Breast epithelium (tissue), 4 donors: ENCODE data around the gene LCLAT1. TPM values are rescaled to one million over a fixed set of nuclear protein-coding genes. Genes with fewer than 3 reads are reported as not detected.

Experiments
- DNase-seq, 2 donors: peaks; one replicate each; pipeline ENCODE4 v3.0.0-alpha.2; 2019; ENCODE audit warnings: low spot score in 2 of 2
- H3K27ac ChIP-seq, 2 donors: fragments of 200-600 bp; sonication (generic) in 1 of 2; one replicate each; pipeline ENCODE4 v1.5.1; 2016 to 2019; ENCODE audit warnings: mild to moderate bottlenecking in 1 of 2
- H3K27me3 ChIP-seq, 2 donors: fragments of 200-600 bp; sonication (generic) in 1 of 2; one replicate each; pipeline versions ENCODE4 v1.5.1 to v1.6.0; 2017 to 2019; ENCODE audit warnings: control low read depth in 1 of 2, mild to moderate bottlenecking in 1 of 2
- H3K36me3 ChIP-seq: fragments of 200-600 bp; one replicate; pipeline ENCODE4 v1.5.1; 2019
- H3K4me1 ChIP-seq, 2 donors: fragments of 200-600 bp; sonication (generic); one replicate each; pipeline ENCODE4 v1.5.1; 2016 to 2019; ENCODE audit warnings: control low read depth in 1 of 2
- H3K4me3 ChIP-seq, 3 donors: fragments of 200-600 bp; sonication (generic); 1 replicate in 2 of 3; 2 replicates in 1 of 3; pipeline ENCODE4 v1.5.1; 2016 to 2019; ENCODE audit warnings: mild to moderate bottlenecking in 3 of 3, moderate library complexity in 2 of 3
- H3K9me3 ChIP-seq, 2 donors: fragments of 200-600 bp; sonication (generic) in 1 of 2; one replicate each; pipeline ENCODE4 v1.5.1; 2016 to 2019; ENCODE audit warnings: control low read depth in 1 of 2
- POLR2A ChIP-seq: fragments of 450-650 bp; IDR thresholded peaks from one replicate; pipeline ENCODE4 v1.6.1; 2016; ENCODE audit warnings: antibody characterized with exemption, mild to moderate bottlenecking, moderate library complexity
- POLR2AphosphoS5 ChIP-seq, 3 donors: sonication (generic); formaldehyde crosslinking; IDR thresholded peaks; one replicate each; pipeline ENCODE4 v1.6.1; 2017; ENCODE audit warnings: antibody characterized with exemption in 3 of 3
- intact Hi-C: fragments of 100-400 bp; cut with DNase I; formaldehyde crosslinking; loops from one replicate; pipeline ENCODE4 v1.15.1; 2023; ENCODE audit warnings: low total_unique reads
- total RNA-seq, 3 donors: library from RNA; depleted of rRNA; stranded (reverse); fragments of >200 nt; gene quantifications; one replicate each; pipeline ENCODE4 v1.1.0, GENCODE V29; 2016
- TF ChIP-seq, protein P1 (sequence below), 3 donors: fragments of 450-650 bp; IDR thresholded peaks; one replicate each; pipeline ENCODE4 v1.5.1; 2016 to 2017; ENCODE audit warnings: antibody characterized with exemption in 3 of 3, mild to moderate bottlenecking in 3 of 3, moderate library complexity in 3 of 3

Gene LCLAT1
- total RNA-seq, 3 donors from 2014 or later = 8.0 to 20.6 (median 19.7) TPM

DNA sequence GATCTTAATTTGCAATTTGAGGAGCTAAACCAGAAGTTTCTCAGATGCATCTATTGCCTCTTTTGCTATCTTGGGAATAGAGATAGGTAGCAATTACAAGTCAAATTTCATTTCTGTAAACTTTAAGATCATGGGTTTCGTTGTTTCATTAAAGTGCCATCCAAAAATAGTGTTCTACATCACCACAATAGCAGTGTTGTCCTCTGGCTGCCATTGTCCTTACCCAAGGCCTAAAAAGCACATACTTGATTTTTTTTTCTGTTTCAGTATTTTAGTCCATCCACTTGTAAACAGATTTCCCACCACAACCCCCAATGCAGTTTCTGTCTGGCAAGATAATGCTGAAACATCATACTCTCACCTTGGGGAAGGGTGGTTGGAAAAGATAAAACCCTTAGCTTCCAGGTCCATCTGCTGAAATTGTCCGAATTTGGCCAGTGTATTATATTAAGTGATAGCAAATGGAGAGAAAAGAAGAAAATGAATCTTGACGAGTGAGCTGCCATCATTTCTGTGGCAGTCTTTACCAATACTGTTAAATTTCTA, 136.2 kb downstream of the LCLAT1 start:
- intact Hi-C loops = no loop called here
- DNase-seq = no peak
- no peaks in the 10 kb centered on the region for H3K27me3 ChIP-seq
- H3K27ac ChIP-seq = no peak overlapping the region
- no peaks in the 10 kb centered on the region for H3K4me1 ChIP-seq
- H3K9me3 ChIP-seq = no peaks in the 10 kb centered on the region
- no peak overlapping the region for H3K4me3 ChIP-seq
- no peaks in the 10 kb centered on the region for H3K36me3 ChIP-seq
- TF ChIP-seq POLR2A (no peak), POLR2AphosphoS5 (IDR thresholded peaks at IDR 0.05) (no peak)
- TF ChIP-seq, protein P1, sequence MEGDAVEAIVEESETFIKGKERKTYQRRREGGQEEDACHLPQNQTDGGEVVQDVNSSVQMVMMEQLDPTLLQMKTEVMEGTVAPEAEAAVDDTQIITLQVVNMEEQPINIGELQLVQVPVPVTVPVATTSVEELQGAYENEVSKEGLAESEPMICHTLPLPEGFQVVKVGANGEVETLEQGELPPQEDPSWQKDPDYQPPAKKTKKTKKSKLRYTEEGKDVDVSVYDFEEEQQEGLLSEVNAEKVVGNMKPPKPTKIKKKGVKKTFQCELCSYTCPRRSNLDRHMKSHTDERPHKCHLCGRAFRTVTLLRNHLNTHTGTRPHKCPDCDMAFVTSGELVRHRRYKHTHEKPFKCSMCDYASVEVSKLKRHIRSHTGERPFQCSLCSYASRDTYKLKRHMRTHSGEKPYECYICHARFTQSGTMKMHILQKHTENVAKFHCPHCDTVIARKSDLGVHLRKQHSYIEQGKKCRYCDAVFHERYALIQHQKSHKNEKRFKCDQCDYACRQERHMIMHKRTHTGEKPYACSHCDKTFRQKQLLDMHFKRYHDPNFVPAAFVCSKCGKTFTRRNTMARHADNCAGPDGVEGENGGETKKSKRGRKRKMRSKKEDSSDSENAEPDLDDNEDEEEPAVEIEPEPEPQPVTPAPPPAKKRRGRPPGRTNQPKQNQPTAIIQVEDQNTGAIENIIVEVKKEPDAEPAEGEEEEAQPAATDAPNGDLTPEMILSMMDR (IDR thresholded peaks at IDR 0.05) = no peak

DNA sequence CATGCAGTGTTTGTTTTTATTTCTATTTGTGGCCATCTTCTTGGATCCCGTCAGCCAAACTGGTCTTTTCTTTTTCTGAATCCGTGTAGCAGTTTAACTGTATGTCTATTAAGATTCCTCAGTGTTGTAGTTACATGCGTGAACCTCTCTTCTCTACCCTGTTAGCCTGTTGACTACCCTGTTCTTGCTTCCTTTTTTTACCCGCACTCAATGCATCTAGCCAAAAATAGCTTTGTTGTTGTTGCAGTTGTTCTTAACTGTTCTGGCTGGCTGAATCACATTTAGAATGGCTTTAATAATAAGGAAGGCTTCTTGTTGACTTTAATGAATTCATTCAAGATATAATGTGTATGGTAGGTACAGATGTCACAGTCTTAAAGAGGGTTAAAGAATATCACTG, 137.1 kb downstream of the LCLAT1 start:
- intact Hi-C loops = no loop called here
- H3K9me3 ChIP-seq = no peaks in the 10 kb centered on the region
- no peaks in the 10 kb centered on the region for H3K36me3 ChIP-seq
- H3K4me1 ChIP-seq = no peaks in the 10 kb centered on the region
- no peak overlapping the region for H3K27ac ChIP-seq
- no peak for TF ChIP-seq POLR2AphosphoS5 (IDR thresholded peaks at IDR 0.05)
- TF ChIP-seq POLR2A = no peak
- TF ChIP-seq, protein P1 (IDR thresholded peaks at IDR 0.05) = no peak
- no peak for DNase-seq
- no peak overlapping the region for H3K4me3 ChIP-seq
- H3K27me3 ChIP-seq = no peaks in the 10 kb centered on the region

DNA sequence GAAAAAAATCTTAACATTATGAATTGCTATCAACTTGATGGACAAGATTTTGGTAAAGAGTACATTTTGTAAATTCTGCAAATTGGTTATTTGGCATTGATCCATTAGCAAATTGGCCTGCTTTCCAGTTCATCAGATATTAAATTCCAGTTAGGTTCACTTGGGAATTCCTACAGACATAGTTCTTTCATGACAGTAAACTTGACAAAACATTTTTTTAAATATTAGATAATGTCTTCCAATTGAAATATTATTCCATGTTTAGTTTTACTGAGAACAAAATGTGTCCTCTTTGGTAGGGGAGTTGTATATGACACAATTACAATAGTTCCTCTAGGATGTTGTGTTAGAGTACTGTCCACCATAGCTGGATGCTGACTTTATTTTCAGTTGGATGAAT, 141.9 kb downstream of the LCLAT1 start:
- TF ChIP-seq POLR2AphosphoS5 (IDR thresholded peaks at IDR 0.05) = no peak
- TF ChIP-seq, protein P1 (IDR thresholded peaks at IDR 0.05) = no peak
- Histone ChIP-seq H3K27ac (no peak overlapping the region), H3K27me3 (no peaks in the 10 kb centered on the region), H3K9me3 (no peaks in the 10 kb centered on the region), H3K4me1 (no peaks in the 10 kb centered on the region), H3K4me3 (no peak overlapping the region), H3K36me3 (no peaks in the 10 kb centered on the region)
- intact Hi-C loops = no loop called here
- DNase-seq = no peak

DNA sequence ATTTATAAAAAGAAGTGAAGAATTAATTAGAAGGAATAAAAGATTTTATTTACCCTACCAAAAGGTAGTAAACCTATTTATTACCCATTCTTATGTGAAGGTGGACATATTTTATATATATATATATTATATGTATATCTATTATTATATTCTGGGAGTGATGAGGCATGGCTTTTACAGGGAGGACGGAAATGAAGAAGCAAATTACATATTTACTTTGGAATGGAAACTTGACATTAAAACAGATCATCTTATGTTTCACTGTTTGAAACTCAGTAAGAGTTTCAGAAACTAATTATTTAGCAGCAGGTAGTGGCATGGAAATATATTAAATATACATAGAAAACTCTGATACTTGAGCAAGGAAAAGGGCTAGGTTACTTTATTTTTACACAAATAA, 143.4 kb downstream of the LCLAT1 start:
- H3K4me3 ChIP-seq = no peak overlapping the region

DNA sequence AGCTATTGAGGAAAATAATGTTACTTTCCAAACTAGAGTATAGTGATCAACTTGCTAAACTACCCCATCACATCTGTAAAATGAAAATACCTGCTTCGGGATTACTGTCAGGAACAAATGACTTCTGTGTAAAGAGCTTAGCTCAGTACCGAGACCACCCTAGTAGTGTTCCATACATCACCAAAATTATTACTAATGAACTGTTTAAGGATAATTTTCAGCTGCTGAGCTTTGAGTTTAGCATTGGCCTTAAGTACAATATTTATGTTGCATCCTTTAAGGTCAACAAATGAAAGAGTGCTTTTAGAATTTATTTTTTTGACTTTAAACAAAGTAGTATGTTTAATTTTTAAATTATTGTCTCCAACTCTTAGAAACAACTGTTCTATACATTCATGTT, 144.1 kb downstream of the LCLAT1 start:
- no peak for DNase-seq
- Histone ChIP-seq H3K9me3 (no peaks in the 10 kb centered on the region), H3K36me3 (no peaks in the 10 kb centered on the region), H3K4me1 (no peaks in the 10 kb centered on the region), H3K4me3 (no peak overlapping the region), H3K27ac (no peak overlapping the region), H3K27me3 (no peaks in the 10 kb centered on the region)
- no peak for TF ChIP-seq POLR2AphosphoS5 (IDR thresholded peaks at IDR 0.05)
- TF ChIP-seq, protein P1 (IDR thresholded peaks at IDR 0.05) = no peak
- TF ChIP-seq POLR2A = no peak
- intact Hi-C loops = no loop called here

More for the DNA sequence above, 143.4 kb downstream of the LCLAT1 start:
- Histone ChIP-seq H3K36me3 (no peaks in the 10 kb centered on the region), H3K27me3 (no peaks in the 10 kb centered on the region), H3K4me1 (no peaks in the 10 kb centered on the region), H3K27ac (no peak overlapping the region), H3K9me3 (no peaks in the 10 kb centered on the region)
- intact Hi-C loops = no loop called here
- DNase-seq = no peak
- TF ChIP-seq POLR2A = no peak
- TF ChIP-seq, protein P1 (IDR thresholded peaks at IDR 0.05) = no peak
- no peak for TF ChIP-seq POLR2AphosphoS5 (IDR thresholded peaks at IDR 0.05)
